Left lobe of liver (tissue), 2 donors: ENCODE measurements around the gene THY1. TPM values are rescaled to one million over a fixed set of nuclear protein-coding genes. Genes with fewer than 3 reads are reported as not detected.
"Not testable (repeated sequence)": the region's sequence is repeated elsewhere in the genome, so short reads cannot be mapped to it uniquely, and the experiment has no call there.

Source experiments
- ATAC-seq: fragments of 200-7000 bp; cut with Tn5 transposase; one replicate; pipeline ENCODE4 v1.9.1; 2020; ENCODE audit warnings: mild to moderate bottlenecking, moderate library complexity
- DNase-seq: peaks from one replicate; pipeline ENCODE4 v3.0.0-alpha.2; 2020; ENCODE audit warnings: low spot score
- total RNA-seq: library from RNA; stranded (reverse); gene quantifications from one replicate; pipeline ENCODE4 v1.2.1, GENCODE V29; 2021
- donor health status: DM: no; HTN: no; CAD: no; lungs with moderate emphysema.
- donor health status: DM: no; HTN: yes; CAD: no.

Gene THY1
- total RNA-seq, 1 donor from 2014 or later, result 0.96 TPM

- ATAC-seq (no peak), DNase-seq (no peak)
These were observed 3.0 kb downstream of the THY1 start for GRCh38 chr11:119419834-119420492.

DNA sequence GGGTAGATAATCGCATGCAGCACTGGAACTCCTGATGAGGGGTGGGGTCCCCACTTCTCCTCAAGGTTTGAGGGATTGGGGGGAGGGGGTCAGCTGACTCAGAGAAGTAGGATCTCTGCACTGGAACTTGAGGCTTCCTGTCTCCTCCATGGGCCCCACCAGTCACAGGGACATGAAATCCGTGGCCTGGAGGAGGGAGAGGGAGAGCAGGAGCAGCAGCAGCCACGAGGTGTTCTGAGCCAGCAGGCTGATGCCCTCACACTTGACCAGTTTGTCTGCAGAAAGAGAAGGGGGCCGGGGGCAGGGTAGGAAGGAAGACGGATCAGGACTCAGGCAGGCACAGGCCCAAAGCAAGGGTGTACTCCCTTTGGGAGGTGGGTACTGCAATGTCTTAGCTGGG is 3.7 kb downstream of the THY1 start:
- DNase-seq, result no peak
- ATAC-seq, result no peak

DNA sequence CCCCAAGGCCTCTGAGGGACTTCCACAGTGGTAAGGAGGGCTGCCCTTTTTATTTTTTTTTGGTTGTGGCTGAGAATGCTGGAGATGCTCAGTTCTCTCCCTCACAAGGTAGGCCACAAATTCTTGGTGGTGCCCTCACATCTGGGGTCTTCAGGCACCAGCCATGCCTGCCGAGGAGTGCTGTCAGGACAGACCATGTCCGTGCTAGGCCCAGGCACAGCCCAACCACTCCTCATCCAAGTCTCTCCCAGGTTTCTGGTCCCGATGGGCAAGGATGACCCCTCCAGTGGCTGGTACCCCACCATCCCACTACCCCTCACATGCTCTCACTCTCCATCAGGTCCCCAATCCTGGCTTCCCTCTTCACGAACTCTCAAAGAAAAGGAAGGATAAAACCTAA is 4.2 kb downstream of the THY1 start:
- no peak for DNase-seq
- ATAC-seq, result no peak

GRCh38 chr11:119417726-119418540 is 5.0 kb downstream of the THY1 start:
- no peak for DNase-seq
- no peak for ATAC-seq

DNA sequence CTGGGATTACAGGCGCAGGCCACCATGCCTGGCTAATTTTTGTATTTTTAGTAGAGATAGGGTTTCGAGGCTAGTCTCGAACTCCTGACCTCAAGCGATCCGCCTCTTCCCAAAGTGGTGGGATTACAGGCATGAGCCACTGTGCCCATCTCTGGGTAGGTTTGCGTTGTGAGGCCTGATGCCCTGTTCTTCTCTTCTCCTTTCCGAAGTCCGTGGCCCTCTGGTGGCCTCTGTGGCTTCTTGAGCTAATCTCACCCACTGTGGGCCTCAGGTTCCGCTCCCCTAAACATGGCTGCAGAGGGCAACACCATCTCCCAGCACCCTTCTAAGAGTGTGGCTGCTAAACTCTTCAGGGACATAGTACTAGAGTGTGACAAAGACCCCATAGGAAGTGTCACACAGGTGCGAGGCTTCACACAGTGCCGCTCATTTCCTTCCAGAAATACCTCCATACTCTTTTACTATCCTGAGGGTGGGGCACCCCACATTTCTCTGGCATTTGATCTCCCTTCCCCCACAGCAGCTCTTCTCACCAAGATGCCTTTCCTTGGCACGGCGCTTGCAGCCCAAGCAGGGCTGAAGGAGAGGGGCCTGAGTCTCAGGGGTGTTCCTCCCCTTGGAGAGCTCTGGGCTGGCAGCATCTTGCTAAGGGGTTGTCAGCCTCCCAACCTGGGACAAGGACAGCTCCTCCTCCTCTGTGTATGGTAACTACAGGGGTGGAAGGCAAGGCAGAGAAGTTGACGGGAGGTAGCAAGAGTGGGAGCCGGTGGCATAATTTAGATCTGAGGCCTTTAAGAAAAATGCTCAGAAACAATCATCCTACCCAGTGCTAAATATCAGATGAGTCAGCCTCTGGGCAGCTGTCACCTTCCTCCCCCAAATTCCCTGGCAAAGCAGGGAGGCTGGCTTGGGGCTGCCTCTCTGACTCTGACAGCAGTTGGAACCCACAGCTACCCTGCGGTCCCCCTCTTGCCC is 6.1 kb downstream of the THY1 start:
- ATAC-seq, result no peak

DNA sequence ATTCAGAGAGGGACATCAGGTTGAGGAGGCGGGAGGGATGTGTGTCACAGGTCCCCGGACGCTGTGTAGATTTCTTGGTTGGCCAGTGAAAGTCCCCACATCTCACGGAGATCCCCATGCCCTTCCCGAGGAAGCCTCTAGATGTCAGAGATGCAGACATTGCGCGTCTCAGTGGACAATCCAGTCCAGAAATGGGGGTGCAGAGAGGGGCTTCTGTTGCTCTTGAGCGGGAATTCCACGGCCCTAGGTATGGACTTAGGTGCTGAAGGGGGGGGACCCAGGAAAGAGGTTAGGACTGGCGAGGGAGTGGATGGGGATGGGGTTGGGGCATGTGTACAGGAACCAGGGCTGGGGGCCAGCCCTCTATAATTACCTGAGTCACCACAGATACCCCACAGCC is 7.0 kb downstream of the THY1 start:
- ATAC-seq, result no peak

More for the DNA sequence above, 6.1 kb downstream of the THY1 start:
- DNase-seq, result no peak

GRCh38 chr11:119415517-119415916 is 7.5 kb downstream of the THY1 start:
- DNase-seq, result no peak
- no peak for ATAC-seq

More for the DNA sequence above, 7.0 kb downstream of the THY1 start:
- DNase-seq, result no peak

GRCh38 chr11:119414734-119415133 is 8.2 kb downstream of the THY1 start:
- DNase-seq (no peak), ATAC-seq (no peak)

DNA sequence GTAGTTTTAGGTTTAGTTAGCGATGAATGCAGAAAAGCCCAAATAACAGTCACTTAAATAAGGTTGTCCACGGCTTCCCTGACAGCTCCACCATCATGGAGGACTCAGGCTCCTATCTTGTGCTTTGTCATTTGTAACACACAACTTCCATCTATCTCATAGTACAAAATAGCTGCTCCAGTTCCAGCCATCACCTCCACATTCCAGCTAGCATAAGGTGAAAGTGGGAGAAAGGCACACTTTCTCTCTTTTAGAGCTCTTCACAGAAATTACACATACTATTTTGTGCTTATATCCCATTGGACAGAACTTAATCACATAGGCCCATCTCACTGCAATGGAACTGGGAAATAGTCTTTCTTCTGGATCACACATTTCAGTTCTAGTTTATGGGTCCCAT is 8.7 kb downstream of the THY1 start:
- DNase-seq (no peak), ATAC-seq (no peak)

GRCh38 chr11:119412072-119412471 is 10.9 kb downstream of the THY1 start:
- DNase-seq (no peak), ATAC-seq (no peak)

GRCh38 chr11:119410501-119410900 is 12.5 kb downstream of the THY1 start:
- DNase-seq (no peak), ATAC-seq (no peak)

GRCh38 chr11:119409731-119410130 is 13.2 kb downstream of the THY1 start:
- ATAC-seq (no peak), DNase-seq (no peak)

- no peak for ATAC-seq
- DNase-seq, result no peak
These were observed 17.0 kb downstream of the THY1 start for GRCh38 chr11:119406005-119406404.

DNA sequence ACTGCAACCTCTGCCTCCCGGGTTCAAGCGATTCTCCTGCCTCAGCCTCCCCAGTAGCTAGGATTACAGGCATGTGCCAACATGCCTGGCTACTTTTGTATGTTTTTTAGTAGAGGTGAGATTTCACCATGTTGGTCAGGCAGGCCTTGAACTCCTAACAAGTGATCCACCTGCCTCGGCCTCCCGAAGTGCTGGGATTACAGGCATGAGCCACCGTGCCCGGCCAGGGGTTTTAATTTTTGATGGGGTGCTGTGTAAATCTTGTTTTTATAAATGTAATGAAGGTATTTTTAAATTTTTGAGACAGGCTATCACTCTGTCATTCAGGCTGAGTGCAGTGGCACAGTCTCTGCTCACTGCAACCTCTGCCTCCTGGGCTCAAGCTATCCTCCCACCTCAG is 17.5 kb downstream of the THY1 start:
- not testable (repeated sequence) for ATAC-seq, DNase-seq

DNA sequence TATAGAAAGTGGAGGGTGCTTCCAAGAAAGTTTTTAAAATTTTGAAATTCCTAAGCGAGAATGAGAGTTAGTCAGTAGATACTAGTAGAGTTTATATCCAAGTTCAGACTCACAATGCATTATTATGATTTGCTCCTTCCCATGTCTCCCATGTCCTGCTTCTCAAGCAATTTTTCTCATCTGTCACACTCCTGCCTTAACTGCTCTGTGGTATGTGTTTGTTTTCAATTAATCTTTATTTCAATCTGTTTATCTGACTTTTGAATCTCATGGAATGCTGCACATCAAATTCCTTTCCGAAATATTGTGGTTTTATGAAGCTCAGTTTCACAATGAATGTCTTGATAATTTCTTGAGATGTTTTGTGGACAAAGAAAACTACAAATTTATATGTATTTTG is 18.1 kb downstream of the THY1 start:
- DNase-seq, result no peak
- ATAC-seq, result no peak

DNA sequence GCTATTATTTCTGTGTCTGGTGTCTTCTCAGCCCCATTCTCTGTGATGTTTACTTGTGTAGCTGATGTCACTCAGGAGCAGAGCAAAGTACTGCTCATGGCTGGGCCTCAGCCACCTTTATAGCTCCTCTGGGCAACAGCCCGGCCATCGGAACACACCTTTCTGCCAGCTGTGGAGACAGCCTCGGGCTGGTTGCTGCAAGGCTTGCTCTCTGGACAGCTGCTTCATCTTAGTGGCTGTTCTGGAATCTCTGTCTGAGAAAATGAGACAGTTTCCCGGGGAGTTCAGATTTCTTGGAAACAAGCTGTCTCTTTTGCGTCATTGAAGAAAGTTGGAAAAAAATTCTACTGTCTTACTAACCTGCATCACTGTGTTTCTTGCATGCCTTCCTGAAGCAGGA is 20.0 kb downstream of the THY1 start:
- peak; percentile 65 for ATAC-seq

DNA sequence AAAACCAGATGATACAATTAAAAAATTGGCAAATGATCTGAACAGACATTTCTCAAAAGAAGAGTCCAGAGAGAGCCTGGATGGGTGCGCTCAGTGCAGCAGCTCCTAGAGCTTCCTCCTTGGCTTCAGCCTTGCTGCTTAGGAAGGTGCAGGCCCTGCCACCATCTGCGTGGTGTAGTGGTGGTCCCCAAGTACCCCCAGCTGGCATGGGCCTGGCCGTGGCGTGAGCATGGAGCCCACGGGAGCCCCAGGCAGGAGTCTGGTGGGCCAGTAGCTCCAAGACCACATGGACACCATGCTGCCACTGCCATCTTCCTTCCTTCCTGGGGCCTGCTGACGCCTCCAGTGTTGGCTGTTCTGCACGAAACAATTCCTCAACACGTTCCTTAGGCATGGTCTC is 20.5 kb downstream of the THY1 start:
- ATAC-seq, result no peak
- no peak for DNase-seq

More for the DNA sequence above, 20.0 kb downstream of the THY1 start:
- no peak for DNase-seq

- no peak for DNase-seq
- ATAC-seq, result no peak
These were observed 22.1 kb downstream of the THY1 start for GRCh38 chr11:119400860-119401259.

DNA sequence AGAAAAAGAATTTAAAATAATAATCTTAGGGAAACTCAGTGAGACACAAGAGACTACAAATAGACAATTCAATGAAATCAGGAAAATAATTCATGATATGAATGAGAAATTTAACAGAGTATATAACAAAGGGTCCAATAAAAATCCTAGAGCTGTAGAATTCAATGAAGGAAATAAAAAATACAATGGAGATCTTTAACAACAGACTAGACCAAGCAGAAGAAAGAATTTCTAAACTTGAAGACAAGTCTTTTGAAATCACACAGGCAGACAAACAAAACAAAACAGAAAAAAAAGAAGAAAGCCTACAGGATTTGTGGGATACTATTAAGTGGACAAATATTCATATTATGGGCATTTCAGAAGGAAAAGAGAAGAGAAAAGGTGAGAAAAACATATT is 25.2 kb downstream of the THY1 start:
- no peak for ATAC-seq

GRCh38 chr11:119396835-119397234 is 26.1 kb downstream of the THY1 start:
- ATAC-seq (no peak), DNase-seq (no peak)

More for the DNA sequence above, 25.2 kb downstream of the THY1 start:
- no peak for DNase-seq

DNA sequence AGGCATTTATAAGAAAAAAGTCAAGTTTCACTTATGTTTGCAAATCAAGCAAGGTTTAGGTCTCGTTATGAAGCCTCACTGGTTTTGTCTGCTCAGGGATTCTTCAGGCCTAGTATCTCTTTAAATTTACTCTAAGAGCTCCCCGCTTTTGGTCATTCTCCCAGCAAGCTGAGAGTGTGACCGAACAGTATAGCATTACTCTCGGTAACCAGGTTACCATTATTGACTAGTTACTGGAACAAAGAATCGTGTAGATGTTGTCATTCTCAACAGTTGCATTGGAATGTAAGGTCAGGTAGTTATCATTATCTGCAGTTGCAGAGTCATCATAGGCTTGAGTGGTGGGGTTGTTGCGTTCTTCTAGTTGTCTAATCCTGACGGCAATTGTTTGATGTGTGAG is 31.7 kb downstream of the THY1 start:
- ATAC-seq, result no peak

More for the DNA sequence above, 31.7 kb downstream of the THY1 start:
- DNase-seq, result no peak
